IPS-NIHi7 (cell line): Measurements from ENCODE around the gene PPP6R2.
"Not testable (repeated sequence)": the region's sequence is repeated elsewhere in the genome, so short reads cannot be mapped to it uniquely, and the experiment has no call there.

Source experiments
- DNase-seq: peaks from one replicate; pipeline ENCODE4 v3.0.0; 2012; ENCODE audit warnings: mixed read lengths; ENCODE audit errors: extremely low spot score

The PPP6R2 gene

GRCh38 chr22:50432131-50432876 lies 89.2 kb downstream of the PPP6R2 start:
- DNase-seq, result no peak

- not testable (repeated sequence) for DNase-seq
Measured at GRCh38 chr22:50432877-50433510, 89.9 kb downstream of the PPP6R2 start.

- no peak for DNase-seq
Measured at GRCh38 chr22:50434849-50435248, 91.7 kb downstream of the PPP6R2 start.

GRCh38 chr22:50435291-50436014 lies 92.3 kb downstream of the PPP6R2 start:
- DNase-seq, result no peak

GRCh38 chr22:50436015-50436830 lies 93.1 kb downstream of the PPP6R2 start:
- no peak for DNase-seq

GRCh38 chr22:50436841-50437341 lies 93.8 kb downstream of the PPP6R2 start:
- DNase-seq, result no peak

GRCh38 chr22:50437511-50438304 lies 94.6 kb downstream of the PPP6R2 start:
- DNase-seq, result no peak

- DNase-seq, result no peak
Measured at GRCh38 chr22:50438305-50439275, 95.5 kb downstream of the PPP6R2 start.

GRCh38 chr22:50439314-50439870 lies 96.3 kb downstream of the PPP6R2 start:
- DNase-seq, result no peak

GRCh38 chr22:50439871-50440331 lies 96.8 kb downstream of the PPP6R2 start:
- no peak for DNase-seq

GRCh38 chr22:50440544-50441249 lies 97.6 kb downstream of the PPP6R2 start:
- DNase-seq, result no peak

- no peak for DNase-seq
Measured at GRCh38 chr22:50441428-50441993, 98.4 kb downstream of the PPP6R2 start.

- DNase-seq, result no peak
Measured at GRCh38 chr22:50443197-50443596, 100.1 kb downstream of the PPP6R2 start.

GRCh38 chr22:50443801-50444625 lies 100.9 kb downstream of the PPP6R2 start:
- DNase-seq, result no peak

GRCh38 chr22:50444663-50445062 lies 101.5 kb downstream of the PPP6R2 start:
- DNase-seq, result no peak

GRCh38 chr22:50445071-50445879 lies 102.1 kb downstream of the PPP6R2 start:
- no peak for DNase-seq
